Suprapubic skin (tissue), 4 donors: ENCODE measurements around the gene HLA-DPB1. TPM values are rescaled to one million over a fixed set of nuclear protein-coding genes. Genes with fewer than 3 reads are reported as not detected.

Experiments
- DNase-seq, 2 donors: peaks; one replicate each; pipeline ENCODE4 v3.0.0-alpha.2; 2019; ENCODE audit warnings: low spot score in 2 of 2
- H3K27ac ChIP-seq: fragments of 200-600 bp; sonication (generic); one replicate; pipeline ENCODE4 v1.5.1; 2019
- H3K27me3 ChIP-seq: fragments of 200-600 bp; sonication (generic); one replicate; pipeline ENCODE4 v1.5.1; 2019
- H3K36me3 ChIP-seq: fragments of 200-600 bp; sonication (generic); one replicate; pipeline ENCODE4 v1.5.1; 2019
- H3K4me1 ChIP-seq: fragments of 200-600 bp; sonication (generic); one replicate; pipeline ENCODE4 v1.5.1; 2019
- H3K4me3 ChIP-seq: fragments of 200-600 bp; sonication (generic); one replicate; pipeline ENCODE4 v1.5.1; 2019; ENCODE audit warnings: mild to moderate bottlenecking
- H3K9me3 ChIP-seq: fragments of 200-600 bp; sonication (generic); one replicate; pipeline ENCODE4 v1.5.1; 2019
- EP300 ChIP-seq: sonication (generic); formaldehyde crosslinking; IDR thresholded peaks from one replicate; pipeline ENCODE4 v1.6.1; 2017; ENCODE audit warnings: antibody characterized with exemption
- POLR2A ChIP-seq, 2 donors: fragments of 450-650 bp; IDR thresholded peaks; one replicate each; pipeline ENCODE4 v1.6.1; 2017; ENCODE audit warnings: antibody characterized with exemption in 2 of 2, mild to moderate bottlenecking in 2 of 2, moderate library complexity in 2 of 2
- POLR2AphosphoS5 ChIP-seq, 3 donors: sonication (generic); formaldehyde crosslinking; IDR thresholded peaks; one replicate each; pipeline ENCODE4 v1.6.1; 2017; ENCODE audit warnings: antibody characterized with exemption in 3 of 3
- WGBS: methylation state at CpG from one replicate; pipeline ENCODE4 v1.1.5; 2018; 5-methylcytosine and 5-hydroxymethylcytosine counted together
- total RNA-seq, 4 donors: library from RNA; depleted of rRNA; stranded (reverse); fragments of >200 nt; gene quantifications; one replicate each; pipeline ENCODE4 v1.1.0, GENCODE V29; 2016
- TF ChIP-seq, protein P1 (sequence below), 2 donors: fragments of 200-600 bp in 1 of 2; fragments of 450-650 bp in 1 of 2; sonication (generic) in 1 of 2; IDR thresholded peaks; one replicate each; pipeline ENCODE4 v1.5.1; 2016 to 2019; ENCODE audit warnings: antibody characterized with exemption in 2 of 2, mild to moderate bottlenecking in 1 of 2, moderate library complexity in 1 of 2

HLA-DPB1 gene
- total RNA-seq, 4 donors from 2014 or later = 23.7 to 76.6 (median 51.7) TPM

GRCh38 chr6:33116417-33116816, 40.6 kb downstream of the HLA-DPB1 start:
- no peaks in the 10 kb centered on the region for H3K9me3 ChIP-seq
- no peak overlapping the region for H3K27ac ChIP-seq
- 7% methylated on average over 6 of the region's 6 CpGs for WGBS
- TF ChIP-seq EP300 = no peak
- TF ChIP-seq POLR2A (IDR thresholded peaks at IDR 0.05) = no peak
- no peak overlapping the region for H3K4me3 ChIP-seq
- H3K36me3 ChIP-seq = no peaks in the 10 kb centered on the region
- peaks cover 8% of the 10 kb centered on the region for H3K4me1 ChIP-seq
- H3K27me3 ChIP-seq = peaks cover 34% of the 10 kb centered on the region
- DNase-seq = no peak

- no peak overlapping the region for H3K27ac ChIP-seq
- H3K4me3 ChIP-seq = no peak overlapping the region
- DNase-seq = no peak
- peaks cover 34% of the 10 kb centered on the region for H3K27me3 ChIP-seq
- no peaks in the 10 kb centered on the region for H3K9me3 ChIP-seq
- H3K36me3 ChIP-seq = no peaks in the 10 kb centered on the region
- 6% methylated on average over 32 of the region's 32 CpGs for WGBS
- H3K4me1 ChIP-seq = peaks cover 8% of the 10 kb centered on the region
- no peak for TF ChIP-seq POLR2A (IDR thresholded peaks at IDR 0.05)
- TF ChIP-seq, protein P1, sequence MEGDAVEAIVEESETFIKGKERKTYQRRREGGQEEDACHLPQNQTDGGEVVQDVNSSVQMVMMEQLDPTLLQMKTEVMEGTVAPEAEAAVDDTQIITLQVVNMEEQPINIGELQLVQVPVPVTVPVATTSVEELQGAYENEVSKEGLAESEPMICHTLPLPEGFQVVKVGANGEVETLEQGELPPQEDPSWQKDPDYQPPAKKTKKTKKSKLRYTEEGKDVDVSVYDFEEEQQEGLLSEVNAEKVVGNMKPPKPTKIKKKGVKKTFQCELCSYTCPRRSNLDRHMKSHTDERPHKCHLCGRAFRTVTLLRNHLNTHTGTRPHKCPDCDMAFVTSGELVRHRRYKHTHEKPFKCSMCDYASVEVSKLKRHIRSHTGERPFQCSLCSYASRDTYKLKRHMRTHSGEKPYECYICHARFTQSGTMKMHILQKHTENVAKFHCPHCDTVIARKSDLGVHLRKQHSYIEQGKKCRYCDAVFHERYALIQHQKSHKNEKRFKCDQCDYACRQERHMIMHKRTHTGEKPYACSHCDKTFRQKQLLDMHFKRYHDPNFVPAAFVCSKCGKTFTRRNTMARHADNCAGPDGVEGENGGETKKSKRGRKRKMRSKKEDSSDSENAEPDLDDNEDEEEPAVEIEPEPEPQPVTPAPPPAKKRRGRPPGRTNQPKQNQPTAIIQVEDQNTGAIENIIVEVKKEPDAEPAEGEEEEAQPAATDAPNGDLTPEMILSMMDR (IDR thresholded peaks at IDR 0.05) = no peak
- no peak for TF ChIP-seq EP300
- TF ChIP-seq POLR2AphosphoS5 (IDR thresholded peaks at IDR 0.05) = no peak
These were observed 41.3 kb downstream of the HLA-DPB1 start for GRCh38 chr6:33116841-33117711.

DNA sequence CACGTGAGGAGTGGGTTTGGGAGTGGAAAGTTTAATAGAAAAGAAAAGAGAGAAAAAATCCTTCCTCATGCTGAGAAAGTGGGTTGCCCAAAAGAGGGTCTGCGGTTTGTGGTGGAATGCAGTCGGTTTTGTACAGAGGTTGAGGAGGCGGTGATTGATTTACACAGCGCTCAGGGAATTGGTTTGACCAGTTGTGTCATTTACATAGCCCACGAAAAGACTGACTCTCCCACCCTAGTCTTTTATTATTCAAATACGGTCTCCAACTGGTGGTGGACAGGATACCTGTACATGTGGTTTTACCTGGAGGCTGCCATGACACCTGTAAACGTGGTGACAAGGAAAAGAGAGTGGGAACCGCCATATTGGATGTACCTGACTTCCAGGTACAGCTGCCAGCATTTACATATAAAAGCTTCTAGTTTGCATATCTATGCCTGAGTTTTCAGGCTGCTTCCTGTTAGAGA, 42.1 kb downstream of the HLA-DPB1 start:
- Histone ChIP-seq H3K9me3 (no peaks in the 10 kb centered on the region), H3K27ac (no peak overlapping the region), H3K4me3 (no peak overlapping the region), H3K4me1 (peaks cover 8% of the 10 kb centered on the region), H3K36me3 (no peaks in the 10 kb centered on the region), H3K27me3 (peaks cover 33% of the 10 kb centered on the region)
- DNase-seq = no peak
- WGBS = 17% methylated on average over 9 of the region's 9 CpGs
- no peak for TF ChIP-seq POLR2AphosphoS5 (IDR thresholded peaks at IDR 0.05)
- TF ChIP-seq, protein P1 (IDR thresholded peaks at IDR 0.05) = no peak
- TF ChIP-seq EP300 = no peak
- no peak for TF ChIP-seq POLR2A (IDR thresholded peaks at IDR 0.05)

DNA sequence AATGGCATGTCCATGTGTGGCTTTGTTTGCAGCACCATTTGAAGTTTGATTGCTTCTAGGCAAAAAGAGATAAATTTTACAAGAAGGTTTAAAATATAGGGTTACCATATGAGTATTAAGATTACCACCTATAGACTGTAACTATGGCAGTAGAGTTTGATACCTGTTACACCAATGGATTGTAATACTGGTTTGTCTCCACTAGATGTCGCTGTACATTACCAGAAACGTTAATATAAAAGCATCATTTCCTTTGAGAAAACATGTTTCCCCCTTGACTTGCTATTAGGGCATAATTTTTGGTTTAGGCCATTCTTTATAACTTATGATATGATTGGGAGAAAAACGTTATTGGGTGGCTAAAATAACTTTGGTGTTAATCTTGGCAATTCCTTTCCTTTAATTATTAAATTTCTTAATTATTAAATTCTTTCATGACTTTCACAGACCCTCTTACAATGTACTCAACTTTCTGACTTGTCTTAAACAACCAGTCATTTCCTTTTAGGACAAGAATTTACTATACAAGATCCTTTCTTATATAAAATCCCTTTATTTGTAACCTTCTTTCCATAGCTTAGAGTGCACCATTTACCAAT, 42.8 kb downstream of the HLA-DPB1 start:
- no peak for DNase-seq
- Histone ChIP-seq H3K4me1 (peaks cover 8% of the 10 kb centered on the region), H3K9me3 (no peaks in the 10 kb centered on the region), H3K36me3 (no peaks in the 10 kb centered on the region), H3K4me3 (no peak overlapping the region), H3K27me3 (peaks cover 31% of the 10 kb centered on the region), H3K27ac (no peak overlapping the region)
- TF ChIP-seq, protein P1 (IDR thresholded peaks at IDR 0.05) = peak; percentile 64 to 83
- TF ChIP-seq EP300 = no peak
- WGBS = 0% methylated on average over 3 of the region's 3 CpGs

DNA sequence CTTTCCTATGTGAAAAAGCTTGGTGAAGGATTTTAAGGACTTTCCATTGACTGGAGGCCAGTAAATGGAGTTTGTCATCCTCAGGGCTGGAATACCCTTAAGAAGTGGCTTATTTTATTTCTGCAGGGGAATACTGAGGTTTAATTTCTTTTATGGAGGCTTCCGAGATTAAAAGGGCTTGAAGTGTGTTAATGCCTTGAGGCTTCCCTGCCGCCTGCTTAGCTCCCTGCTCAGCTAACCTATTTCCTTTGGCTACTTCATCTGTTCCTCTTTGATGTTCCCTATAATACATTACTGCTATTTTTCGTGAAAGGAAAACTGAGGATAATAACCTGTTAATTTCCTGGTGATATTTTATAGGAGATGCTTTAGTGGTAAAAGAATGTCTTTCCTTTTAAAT, 44.2 kb downstream of the HLA-DPB1 start:
- Histone ChIP-seq H3K9me3 (no peaks in the 10 kb centered on the region), H3K4me1 (peaks cover 8% of the 10 kb centered on the region), H3K27ac (no peak overlapping the region), H3K27me3 (peaks cover 31% of the 10 kb centered on the region), H3K36me3 (no peaks in the 10 kb centered on the region), H3K4me3 (no peak overlapping the region)
- no peak for DNase-seq
- TF ChIP-seq, protein P1 (IDR thresholded peaks at IDR 0.05) = no peak
- TF ChIP-seq EP300 (no peak), POLR2A (IDR thresholded peaks at IDR 0.05) (no peak), POLR2AphosphoS5 (IDR thresholded peaks at IDR 0.05) (no peak)
- 65% methylated on average over 3 of the region's 3 CpGs for WGBS
